ENCODE results near the gene DDAH1.

The DDAH1 gene

GRCh38 chr1:85328713-85329397 lies 136.1 kb downstream of the DDAH1 start:
- Histone ChIP-seq H3K23ac (ENCODE audit: low read length) (no peak overlapping the region), H3K4me2 (ENCODE audit: low read length) (no peak overlapping the region), H3K27ac (ENCODE audit: low read depth, low read length) (peak overlapping the region; percentile 26), H3K56ac (ENCODE audit: low read length) (peak overlapping the region; percentile 37), H3K4me1 (ENCODE audit: control insufficient read depth, low read depth, low read length) (peaks cover 11% of the 10 kb centered on the region), H3K18ac (ENCODE audit: low read length) (peak overlapping the region; percentile 33), H3K9ac (ENCODE audit: low read length) (no peak overlapping the region), H2AK5ac (ENCODE audit: low read length) (peak overlapping the region; percentile 3), H4K5ac (ENCODE audit: low read length) (no peak overlapping the region), H4K8ac (ENCODE audit: low read depth, low read length) (no peak overlapping the region), H3K4ac (ENCODE audit: low read depth, low read length) (peak overlapping the region; percentile 72), H2BK15ac (replicated peaks; ENCODE audit: low read depth) (no peak overlapping the region), H3K79me2 (ENCODE audit: control insufficient read depth, insufficient read depth, low read length) (no peaks in the 10 kb centered on the region), H3K27me3 (ENCODE audit: insufficient read depth, low read length, poor library complexity) (no peaks in the 10 kb centered on the region), H2BK5ac (ENCODE audit: low read length) (peak overlapping the region; percentile 66), H3K4me3 (ENCODE audit: low read length) (no peak overlapping the region), H3K79me1 (ENCODE audit: low read length) (no peaks in the 10 kb centered on the region), H3K36me3 (ENCODE audit: control insufficient read depth, insufficient read depth, low read length) (no peaks in the 10 kb centered on the region), H2BK120ac (ENCODE audit: low read depth, low read length) (peak overlapping the region; percentile 86)
- no CpG with 5 or more reads among the region's 3 CpGs for WGBS (ENCODE audit: extremely low coverage, insufficient coverage, low lambda C conversion rate)
- peak; percentile 99 for DNase-seq

- H2BK120ac ChIP-seq (ENCODE audit: low read depth, low read length) = peak overlapping the region; percentile 86
- WGBS (ENCODE audit: extremely low coverage, insufficient coverage, low lambda C conversion rate) = no CpG with 5 or more reads among the region's 2 CpGs
- no peak overlapping the region for H3K23ac ChIP-seq (ENCODE audit: low read length)
- peaks cover 11% of the 10 kb centered on the region for H3K4me1 ChIP-seq (ENCODE audit: control insufficient read depth, low read depth, low read length)
- no peak overlapping the region for H2BK15ac ChIP-seq (replicated peaks; ENCODE audit: low read depth)
- H3K79me1 ChIP-seq (ENCODE audit: low read length) = no peaks in the 10 kb centered on the region
- H3K4ac ChIP-seq (ENCODE audit: low read depth, low read length) = no peak overlapping the region
- DNase-seq = no peak
- no peaks in the 10 kb centered on the region for H3K79me2 ChIP-seq (ENCODE audit: control insufficient read depth, insufficient read depth, low read length)
- no peak overlapping the region for H3K27ac ChIP-seq (ENCODE audit: low read depth, low read length)
- no peak overlapping the region for H2AK5ac ChIP-seq (ENCODE audit: low read length)
- H3K9ac ChIP-seq (ENCODE audit: low read length) = no peak overlapping the region
- no peak overlapping the region for H3K4me3 ChIP-seq (ENCODE audit: low read length)
- no peak overlapping the region for H4K5ac ChIP-seq (ENCODE audit: low read length)
- H3K27me3 ChIP-seq (ENCODE audit: insufficient read depth, low read length, poor library complexity) = no peaks in the 10 kb centered on the region
- peak overlapping the region; percentile 33 for H3K18ac ChIP-seq (ENCODE audit: low read length)
- H2BK5ac ChIP-seq (ENCODE audit: low read length) = no peak overlapping the region
- H4K8ac ChIP-seq (ENCODE audit: low read depth, low read length) = no peak overlapping the region
- H3K36me3 ChIP-seq (ENCODE audit: control insufficient read depth, insufficient read depth, low read length) = no peaks in the 10 kb centered on the region
- no peak overlapping the region for H3K4me2 ChIP-seq (ENCODE audit: low read length)
- H3K56ac ChIP-seq (ENCODE audit: low read length) = no peak overlapping the region
Observed at GRCh38 chr1:85327759-85328158, 137.2 kb downstream of the DDAH1 start.

GRCh38 chr1:85326851-85327250 lies 138.1 kb downstream of the DDAH1 start:
- H4K8ac ChIP-seq (ENCODE audit: low read depth, low read length) = no peak overlapping the region

GRCh38 chr1:85326336-85326735 lies 138.6 kb downstream of the DDAH1 start:
- no peaks in the 10 kb centered on the region for H3K36me3 ChIP-seq (ENCODE audit: control insufficient read depth, insufficient read depth, low read length)
- H2BK5ac ChIP-seq (ENCODE audit: low read length) = no peak overlapping the region
- WGBS (ENCODE audit: extremely low coverage, insufficient coverage, low lambda C conversion rate) = no CpG with 5 or more reads among the region's 2 CpGs

More at GRCh38 chr1:85326851-85327250, 138.1 kb downstream of the DDAH1 start:
- no peak overlapping the region for H3K27ac ChIP-seq (ENCODE audit: low read depth, low read length)
- H2BK5ac ChIP-seq (ENCODE audit: low read length) = no peak overlapping the region
- H3K27me3 ChIP-seq (ENCODE audit: insufficient read depth, low read length, poor library complexity) = no peaks in the 10 kb centered on the region
- no peak overlapping the region for H3K4me3 ChIP-seq (ENCODE audit: low read length)
- WGBS (ENCODE audit: extremely low coverage, insufficient coverage, low lambda C conversion rate) = no CpG with 5 or more reads among the region's 5 CpGs
- no peak overlapping the region for H3K4ac ChIP-seq (ENCODE audit: low read depth, low read length)
- H3K23ac ChIP-seq (ENCODE audit: low read length) = no peak overlapping the region
- H3K79me2 ChIP-seq (ENCODE audit: control insufficient read depth, insufficient read depth, low read length) = no peaks in the 10 kb centered on the region
- H2AK5ac ChIP-seq (ENCODE audit: low read length) = no peak overlapping the region
- H3K4me2 ChIP-seq (ENCODE audit: low read length) = no peak overlapping the region
- no peaks in the 10 kb centered on the region for H3K36me3 ChIP-seq (ENCODE audit: control insufficient read depth, insufficient read depth, low read length)
- DNase-seq = no peak
- H4K5ac ChIP-seq (ENCODE audit: low read length) = no peak overlapping the region
- H3K56ac ChIP-seq (ENCODE audit: low read length) = no peak overlapping the region
- peak overlapping the region; percentile 31 for H3K18ac ChIP-seq (ENCODE audit: low read length)
- no peak overlapping the region for H3K9ac ChIP-seq (ENCODE audit: low read length)
- H3K79me1 ChIP-seq (ENCODE audit: low read length) = no peaks in the 10 kb centered on the region
- H3K4me1 ChIP-seq (ENCODE audit: control insufficient read depth, low read depth, low read length) = peaks cover 11% of the 10 kb centered on the region
- no peak overlapping the region for H2BK15ac ChIP-seq (replicated peaks; ENCODE audit: low read depth)
- H2BK120ac ChIP-seq (ENCODE audit: low read depth, low read length) = peak overlapping the region; percentile 92

GRCh38 chr1:85325920-85326319 lies 139.0 kb downstream of the DDAH1 start:
- Histone ChIP-seq H3K79me1 (ENCODE audit: low read length) (no peaks in the 10 kb centered on the region), H3K4me1 (ENCODE audit: control insufficient read depth, low read depth, low read length) (peaks cover 11% of the 10 kb centered on the region)
- no peak for DNase-seq

More at GRCh38 chr1:85326336-85326735, 138.6 kb downstream of the DDAH1 start:
- Histone ChIP-seq H3K4me3 (ENCODE audit: low read length) (no peak overlapping the region), H3K56ac (ENCODE audit: low read length) (no peak overlapping the region), H3K4me1 (ENCODE audit: control insufficient read depth, low read depth, low read length) (peaks cover 11% of the 10 kb centered on the region), H4K5ac (ENCODE audit: low read length) (no peak overlapping the region), H3K79me1 (ENCODE audit: low read length) (no peaks in the 10 kb centered on the region), H2AK5ac (ENCODE audit: low read length) (no peak overlapping the region), H3K23ac (ENCODE audit: low read length) (no peak overlapping the region), H2BK15ac (replicated peaks; ENCODE audit: low read depth) (no peak overlapping the region), H3K4me2 (ENCODE audit: low read length) (no peak overlapping the region), H3K18ac (ENCODE audit: low read length) (no peak overlapping the region), H3K27me3 (ENCODE audit: insufficient read depth, low read length, poor library complexity) (no peaks in the 10 kb centered on the region), H2BK120ac (ENCODE audit: low read depth, low read length) (no peak overlapping the region), H4K8ac (ENCODE audit: low read depth, low read length) (no peak overlapping the region), H3K79me2 (ENCODE audit: control insufficient read depth, insufficient read depth, low read length) (no peaks in the 10 kb centered on the region), H3K9ac (ENCODE audit: low read length) (no peak overlapping the region), H3K4ac (ENCODE audit: low read depth, low read length) (no peak overlapping the region), H3K27ac (ENCODE audit: low read depth, low read length) (no peak overlapping the region)
- DNase-seq = no peak

GRCh38 chr1:85323770-85324169 lies 141.2 kb downstream of the DDAH1 start:
- no peak overlapping the region for H2BK120ac ChIP-seq (ENCODE audit: low read depth, low read length)
- H3K56ac ChIP-seq (ENCODE audit: low read length) = no peak overlapping the region
- H3K36me3 ChIP-seq (ENCODE audit: control insufficient read depth, insufficient read depth, low read length) = no peaks in the 10 kb centered on the region
- no peak overlapping the region for H3K4me2 ChIP-seq (ENCODE audit: low read length)
- WGBS (ENCODE audit: extremely low coverage, insufficient coverage, low lambda C conversion rate) = no CpG with 5 or more reads among the region's 5 CpGs
- H3K4me1 ChIP-seq (ENCODE audit: control insufficient read depth, low read depth, low read length) = peaks cover 7% of the 10 kb centered on the region
- H3K18ac ChIP-seq (ENCODE audit: low read length) = no peak overlapping the region
- no peak overlapping the region for H3K27ac ChIP-seq (ENCODE audit: low read depth, low read length)
- no peak overlapping the region for H3K4me3 ChIP-seq (ENCODE audit: low read length)
- H3K79me1 ChIP-seq (ENCODE audit: low read length) = no peaks in the 10 kb centered on the region
- H3K9ac ChIP-seq (ENCODE audit: low read length) = no peak overlapping the region
- H4K5ac ChIP-seq (ENCODE audit: low read length) = no peak overlapping the region
- no peaks in the 10 kb centered on the region for H3K79me2 ChIP-seq (ENCODE audit: control insufficient read depth, insufficient read depth, low read length)
- no peak for DNase-seq
- H3K23ac ChIP-seq (ENCODE audit: low read length) = no peak overlapping the region
- H3K4ac ChIP-seq (ENCODE audit: low read depth, low read length) = no peak overlapping the region
- no peak overlapping the region for H2BK15ac ChIP-seq (replicated peaks; ENCODE audit: low read depth)
- no peaks in the 10 kb centered on the region for H3K27me3 ChIP-seq (ENCODE audit: insufficient read depth, low read length, poor library complexity)
- H2AK5ac ChIP-seq (ENCODE audit: low read length) = no peak overlapping the region
- H2BK5ac ChIP-seq (ENCODE audit: low read length) = no peak overlapping the region
- H4K8ac ChIP-seq (ENCODE audit: low read depth, low read length) = no peak overlapping the region

More at GRCh38 chr1:85325920-85326319, 139.0 kb downstream of the DDAH1 start:
- no peak overlapping the region for H3K9ac ChIP-seq (ENCODE audit: low read length)
- no peak overlapping the region for H3K18ac ChIP-seq (ENCODE audit: low read length)
- H2BK120ac ChIP-seq (ENCODE audit: low read depth, low read length) = no peak overlapping the region
- H3K27me3 ChIP-seq (ENCODE audit: insufficient read depth, low read length, poor library complexity) = no peaks in the 10 kb centered on the region
- H4K5ac ChIP-seq (ENCODE audit: low read length) = no peak overlapping the region
- no peaks in the 10 kb centered on the region for H3K79me2 ChIP-seq (ENCODE audit: control insufficient read depth, insufficient read depth, low read length)
- no peak overlapping the region for H2BK5ac ChIP-seq (ENCODE audit: low read length)
- no peak overlapping the region for H3K56ac ChIP-seq (ENCODE audit: low read length)
- H4K8ac ChIP-seq (ENCODE audit: low read depth, low read length) = no peak overlapping the region
- H3K4me3 ChIP-seq (ENCODE audit: low read length) = no peak overlapping the region
- no peak overlapping the region for H2AK5ac ChIP-seq (ENCODE audit: low read length)
- H3K4ac ChIP-seq (ENCODE audit: low read depth, low read length) = no peak overlapping the region
- H3K4me2 ChIP-seq (ENCODE audit: low read length) = no peak overlapping the region
- H3K23ac ChIP-seq (ENCODE audit: low read length) = no peak overlapping the region
- peak overlapping the region; percentile 76 for H2BK15ac ChIP-seq (replicated peaks; ENCODE audit: low read depth)
- no peak overlapping the region for H3K27ac ChIP-seq (ENCODE audit: low read depth, low read length)
- no peaks in the 10 kb centered on the region for H3K36me3 ChIP-seq (ENCODE audit: control insufficient read depth, insufficient read depth, low read length)

Data from mesendoderm (in vitro differentiated cells).